A673 (cell line): ENCODE measurements around the gene OR4K15. TPM values are rescaled to one million over a fixed set of nuclear protein-coding genes. Genes with fewer than 3 reads are reported as not detected.

ENCODE experiments used
- BruUV-seq: library from RNA; stranded (reverse); fragments of 400-500 nt; replicated peaks from 2 replicates; lab custom pipeline; 2021; lab: Mats Ljungman, UMichigan
- CTCF ChIA-PET: fragments of 300-600 bp; sonication (Branson Sonifier 250); formaldehyde crosslinking; loops from one replicate; lab custom pipeline; 2022; ENCODE audit warnings: antibody characterized with exemption; lab: Charles Lee
- POLR2A ChIA-PET: fragments of 300-600 bp; sonication (Branson Sonifier 250); formaldehyde crosslinking; loops from one replicate; lab custom pipeline; 2022; ENCODE audit warnings: antibody characterized with exemption; ENCODE audit not compliant: low non-redundant PET; lab: Charles Lee
- DNase-seq: peaks from one replicate; pipeline ENCODE4 v3.0.0-alpha.2; 2015; ENCODE audit warnings: low spot score
- H3K27ac ChIP-seq: fragments of 200-600 bp; sonication (generic); 2 replicates; pipeline ENCODE4 v1.5.1; 2016; ENCODE audit warnings: mixed run types, low read depth, mild to moderate bottlenecking, mixed read lengths, antibody characterized with exemption, low read length; ENCODE audit not compliant: poor library complexity, severe bottlenecking
- H3K27me3 ChIP-seq: fragments of 200-600 bp; sonication (generic); replicated peaks from 2 replicates; pipeline ENCODE4 v1.6.1; 2017; ENCODE audit warnings: mixed run types, low read depth, mild to moderate bottlenecking, mixed read lengths, antibody characterized with exemption, low read length; ENCODE audit not compliant: insufficient read depth, poor library complexity
- H3K36me3 ChIP-seq: fragments of 200-600 bp; sonication (generic); 2 replicates; pipeline ENCODE4 v1.6.1; 2016; ENCODE audit warnings: mixed run types, mild to moderate bottlenecking, mixed read lengths, antibody characterized with exemption, low read length; ENCODE audit not compliant: insufficient read depth, poor library complexity, severe bottlenecking
- H3K4me1 ChIP-seq: fragments of 200-600 bp; sonication (generic); 2 replicates; pipeline ENCODE4 v1.6.1; 2017; ENCODE audit warnings: mixed run types, mild to moderate bottlenecking, mixed read lengths, antibody characterized with exemption, low read length; ENCODE audit not compliant: insufficient read depth, poor library complexity, severe bottlenecking
- H3K4me3 ChIP-seq: fragments of 200-600 bp; sonication (generic); 2 replicates; pipeline ENCODE4 v1.5.1; 2016; ENCODE audit warnings: low read depth, mixed run types, mild to moderate bottlenecking, mixed read lengths, low read length; ENCODE audit not compliant: poor library complexity, severe bottlenecking
- H3K9me3 ChIP-seq: fragments of 200-600 bp; sonication (generic); 2 replicates; pipeline ENCODE4 v1.6.1; 2016; ENCODE audit warnings: mixed run types, low read depth, mild to moderate bottlenecking, mixed read lengths, antibody characterized with exemption, low read length; ENCODE audit not compliant: poor library complexity, severe bottlenecking
- EZH2 ChIP-seq: fragments of 200-600 bp; sonication (generic); IDR thresholded peaks from 2 replicates; pipeline ENCODE4 v1.6.1; 2017; ENCODE audit warnings: borderline replicate concordance, low read depth, mild to moderate bottlenecking, mixed read lengths, antibody characterized with exemption, low read length; ENCODE audit not compliant: poor library complexity, severe bottlenecking
- intact Hi-C: fragments of 100-400 bp; cut with micrococcal nuclease; formaldehyde crosslinking; loops from one replicate; pipeline ENCODE4 v1.10.0; 2022; ENCODE audit not compliant: unreplicated experiment
- total RNA-seq: library from RNA; stranded (reverse); gene quantifications from 2 replicates; pipeline ENCODE4 v1.2.3, GENCODE V29; 2021
- TF ChIP-seq, protein P1 (sequence below): fragments of 300-800, 200-600 bp; sonication (generic); conservative IDR thresholded peaks from 2 replicates; pipeline ENCODE4 v1.5.1; 2017; ENCODE audit warnings: low read depth, mild to moderate bottlenecking, antibody characterized with exemption, low read length, moderate library complexity, mixed read lengths

The OR4K15 gene
- total RNA-seq, 1 experiment from 2014 or later: not detected

DNA sequence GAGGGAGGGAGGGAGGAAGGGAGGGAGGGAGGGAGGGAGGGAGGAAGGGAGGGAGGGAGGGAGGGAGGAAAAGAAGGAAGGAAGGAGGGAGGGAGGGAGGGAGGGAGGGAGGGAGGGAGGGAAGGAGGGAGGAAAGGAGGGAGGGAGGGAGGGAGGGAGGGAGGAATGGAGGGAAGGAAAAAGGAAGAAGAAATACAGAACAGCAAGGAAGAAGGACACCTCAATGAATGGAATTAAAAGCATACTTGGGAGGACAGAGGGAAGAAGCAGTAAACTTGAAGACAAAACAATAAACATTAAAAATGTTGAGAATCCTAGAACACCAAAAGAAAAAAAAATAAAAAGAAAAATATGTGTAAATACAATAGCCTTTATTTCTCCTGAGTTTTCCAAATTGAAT lies 32.8 kb downstream of the OR4K15 start:
- BruUV-seq: no TSS peak
- Histone ChIP-seq H3K4me3 (no peak overlapping the region), H3K27ac (no peak overlapping the region), H3K9me3 (peaks cover 10% of the 10 kb centered on the region), H3K27me3 (no peaks in the 10 kb centered on the region), H3K4me1 (no peaks in the 10 kb centered on the region), H3K36me3 (no peaks in the 10 kb centered on the region)
- TF ChIP-seq, protein P1, sequence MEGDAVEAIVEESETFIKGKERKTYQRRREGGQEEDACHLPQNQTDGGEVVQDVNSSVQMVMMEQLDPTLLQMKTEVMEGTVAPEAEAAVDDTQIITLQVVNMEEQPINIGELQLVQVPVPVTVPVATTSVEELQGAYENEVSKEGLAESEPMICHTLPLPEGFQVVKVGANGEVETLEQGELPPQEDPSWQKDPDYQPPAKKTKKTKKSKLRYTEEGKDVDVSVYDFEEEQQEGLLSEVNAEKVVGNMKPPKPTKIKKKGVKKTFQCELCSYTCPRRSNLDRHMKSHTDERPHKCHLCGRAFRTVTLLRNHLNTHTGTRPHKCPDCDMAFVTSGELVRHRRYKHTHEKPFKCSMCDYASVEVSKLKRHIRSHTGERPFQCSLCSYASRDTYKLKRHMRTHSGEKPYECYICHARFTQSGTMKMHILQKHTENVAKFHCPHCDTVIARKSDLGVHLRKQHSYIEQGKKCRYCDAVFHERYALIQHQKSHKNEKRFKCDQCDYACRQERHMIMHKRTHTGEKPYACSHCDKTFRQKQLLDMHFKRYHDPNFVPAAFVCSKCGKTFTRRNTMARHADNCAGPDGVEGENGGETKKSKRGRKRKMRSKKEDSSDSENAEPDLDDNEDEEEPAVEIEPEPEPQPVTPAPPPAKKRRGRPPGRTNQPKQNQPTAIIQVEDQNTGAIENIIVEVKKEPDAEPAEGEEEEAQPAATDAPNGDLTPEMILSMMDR: no peak
- TF ChIP-seq EZH2: no peak
- POLR2A ChIA-PET: no interaction called here
- CTCF ChIA-PET: no interaction called here
- no peak for DNase-seq
- intact Hi-C loops: no loop called here

DNA sequence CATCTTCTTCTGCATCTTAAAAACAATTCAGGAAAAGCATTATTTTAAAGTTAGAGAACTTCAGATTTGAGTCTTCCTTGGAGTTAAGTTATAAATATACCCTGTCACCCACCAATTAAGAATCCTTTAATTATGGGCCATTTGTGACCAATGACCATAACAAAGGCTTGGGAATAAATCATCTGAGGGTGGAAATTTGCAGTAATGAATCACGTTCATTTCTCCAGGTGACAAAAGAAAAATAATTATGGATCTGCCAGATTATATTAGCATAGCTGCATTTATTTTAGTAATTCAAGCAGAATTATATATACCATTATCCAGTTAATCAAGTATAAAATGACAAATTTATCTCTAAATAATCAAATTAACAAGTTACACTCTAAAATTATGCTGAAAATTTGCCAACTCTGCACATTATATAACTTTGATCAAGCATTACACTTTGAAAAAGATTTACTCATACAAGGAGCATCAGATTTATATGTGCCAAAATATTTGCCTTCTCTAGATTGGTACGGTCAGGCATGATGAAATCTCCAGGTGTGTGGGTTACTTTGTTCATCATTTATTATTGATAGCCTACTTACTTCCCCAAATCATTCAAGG lies 44.0 kb downstream of the OR4K15 start, which contains the start of gene OR4K14:
Gene OR4K14 (minus strand): TSS at position 51 of the 609 bp plus-strand sequence. CDS start 4,114 bp downstream, outside the sequence.
- Histone ChIP-seq H3K4me3 (no peak within 1 kb of the TSS), H3K36me3 (no peaks in the 10 kb centered on the region), H3K4me1 (no peaks in the 10 kb centered on the region), H3K27me3 (no peaks in the 10 kb centered on the region), H3K27ac (no peak within 1 kb of the TSS), H3K9me3 (peaks cover 4% of the 10 kb centered on the region)
- no TSS peak for BruUV-seq
- ChIA-PET POLR2A (no interaction called here), CTCF (no interaction called here)
- TF ChIP-seq, protein P1: no peak
- TF ChIP-seq EZH2: no peak
- intact Hi-C loops: no loop called here
- DNase-seq: no peak

Other genes starting within 250 kb of the OR4K15 start
- not detected in 2 replicates for gene OR4Q3, start 232.0 kb upstream of the OR4K15 start, total RNA-seq
- not detected in 2 replicates for gene OR4M1, start 202.1 kb upstream of the OR4K15 start, total RNA-seq
- not detected in 2 replicates for gene OR4N2, start 171.8 kb upstream of the OR4K15 start, total RNA-seq
- gene OR4K2, start 100.4 kb upstream of the OR4K15 start, total RNA-seq: not detected in 2 replicates
- not detected in 2 replicates for gene OR4K5, start 55.0 kb upstream of the OR4K15 start, total RNA-seq
- not detected in 2 replicates for gene OR4K1, start 44.7 kb upstream of the OR4K15 start, total RNA-seq
- gene OR4Q2, start 26.6 kb downstream of the OR4K15 start, total RNA-seq: not detected in 2 replicates
- not detected in 2 replicates for gene OR4K14, start 43.7 kb downstream of the OR4K15 start, total RNA-seq
- gene OR4K13, start 60.4 kb downstream of the OR4K15 start, total RNA-seq: not detected in 2 replicates
- gene OR4L1, start 84.5 kb downstream of the OR4K15 start, total RNA-seq: not detected in 2 replicates
- not detected in 2 replicates for gene OR4K17, start 135.1 kb downstream of the OR4K15 start, total RNA-seq
- gene OR4N5, start 163.2 kb downstream of the OR4K15 start, total RNA-seq: not detected in 2 replicates
- not detected in 2 replicates for gene OR11G2, start 215.3 kb downstream of the OR4K15 start, total RNA-seq
- not detected in 2 replicates for gene OR11H6, start 248.1 kb downstream of the OR4K15 start, total RNA-seq